ENCODE data around the gene ERAL1.
A peak's percentile ranks its signal among the peaks of the same experiment; 100 is the strongest.
"Not testable (repeated sequence)": the region's sequence is repeated elsewhere in the genome, so short reads cannot be mapped to it uniquely, and the experiment has no call there.

ERAL1 gene

GRCh38 chr17:28855336-28855679 lies 492 bp downstream of the ERAL1 start:
- DNase-seq: no peak

- DNase-seq: no peak
These were observed 1.3 kb downstream of the ERAL1 start for GRCh38 chr17:28856028-28856574.

DNA sequence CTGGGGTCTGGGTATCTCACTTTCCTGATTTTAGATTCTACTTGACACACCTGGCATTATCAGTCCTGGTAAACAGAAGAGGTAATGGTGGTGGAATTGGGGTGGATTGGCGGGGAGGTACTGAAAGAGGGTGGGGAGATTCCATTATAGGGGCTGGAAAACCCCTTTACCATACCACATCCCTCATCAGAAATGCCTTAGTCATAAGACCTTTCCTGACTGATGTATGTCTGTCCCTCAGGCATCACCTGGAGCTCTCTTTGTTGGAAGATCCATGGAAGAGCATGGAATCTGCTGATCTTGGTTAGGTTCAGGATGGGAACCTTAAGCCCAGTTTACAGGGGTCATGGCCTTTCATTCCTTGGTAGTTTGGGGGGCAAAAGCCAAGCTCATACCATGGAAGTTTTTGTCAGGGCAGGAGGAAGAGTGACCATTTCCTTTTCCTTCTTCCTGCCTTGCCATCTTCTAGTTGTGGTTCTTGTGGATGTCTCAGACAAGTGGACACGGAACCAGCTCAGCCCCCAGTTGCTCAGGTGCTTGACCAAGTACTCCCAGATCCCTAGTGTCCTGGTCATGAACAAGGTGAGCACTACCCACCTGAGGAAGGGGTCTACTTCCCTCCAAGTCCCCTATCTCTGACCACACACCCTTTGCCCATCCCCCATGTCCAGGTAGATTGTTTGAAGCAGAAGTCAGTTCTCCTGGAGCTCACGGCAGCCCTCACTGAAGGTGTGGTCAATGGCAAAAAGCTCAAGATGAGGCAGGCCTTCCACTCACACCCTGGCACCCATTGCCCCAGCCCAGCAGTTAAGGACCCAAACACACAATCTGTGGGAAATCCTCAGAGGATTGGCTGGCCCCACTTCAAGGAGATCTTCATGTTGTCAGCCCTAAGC lies 3.3 kb downstream of the ERAL1 start:
- DNase-seq: no peak

GRCh38 chr17:28858801-28859355 lies 4.1 kb downstream of the ERAL1 start:
- DNase-seq: no peak

- DNase-seq: no peak
These were observed 5.6 kb downstream of the ERAL1 start for GRCh38 chr17:28860363-28860808.

GRCh38 chr17:28861393-28862203 lies 6.8 kb downstream of the ERAL1 start:
- DNase-seq: no peak

DNA sequence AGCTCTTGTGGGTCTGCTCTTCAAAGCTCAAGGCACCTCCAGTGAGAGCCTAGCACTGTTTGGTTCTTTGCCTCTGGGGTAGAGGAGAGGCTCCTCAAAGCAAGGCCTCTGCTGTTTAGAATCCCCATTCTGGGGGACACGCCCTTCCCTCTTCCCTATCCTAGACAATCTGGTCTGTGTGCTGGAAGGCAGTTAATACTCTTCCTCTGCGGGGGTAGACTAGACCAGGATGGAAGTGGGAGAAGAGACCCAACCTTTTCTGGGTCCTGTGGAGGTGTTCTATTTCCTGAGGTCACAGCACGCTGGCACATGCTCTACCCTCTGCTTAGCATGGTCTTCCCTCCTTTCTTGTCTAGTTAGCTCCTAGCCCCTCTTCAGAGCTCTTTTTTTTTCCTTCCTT lies 7.7 kb downstream of the ERAL1 start:
- no peak for DNase-seq

- DNase-seq: no peak
These were observed 9.1 kb downstream of the ERAL1 start for GRCh38 chr17:28863953-28864352.

DNA sequence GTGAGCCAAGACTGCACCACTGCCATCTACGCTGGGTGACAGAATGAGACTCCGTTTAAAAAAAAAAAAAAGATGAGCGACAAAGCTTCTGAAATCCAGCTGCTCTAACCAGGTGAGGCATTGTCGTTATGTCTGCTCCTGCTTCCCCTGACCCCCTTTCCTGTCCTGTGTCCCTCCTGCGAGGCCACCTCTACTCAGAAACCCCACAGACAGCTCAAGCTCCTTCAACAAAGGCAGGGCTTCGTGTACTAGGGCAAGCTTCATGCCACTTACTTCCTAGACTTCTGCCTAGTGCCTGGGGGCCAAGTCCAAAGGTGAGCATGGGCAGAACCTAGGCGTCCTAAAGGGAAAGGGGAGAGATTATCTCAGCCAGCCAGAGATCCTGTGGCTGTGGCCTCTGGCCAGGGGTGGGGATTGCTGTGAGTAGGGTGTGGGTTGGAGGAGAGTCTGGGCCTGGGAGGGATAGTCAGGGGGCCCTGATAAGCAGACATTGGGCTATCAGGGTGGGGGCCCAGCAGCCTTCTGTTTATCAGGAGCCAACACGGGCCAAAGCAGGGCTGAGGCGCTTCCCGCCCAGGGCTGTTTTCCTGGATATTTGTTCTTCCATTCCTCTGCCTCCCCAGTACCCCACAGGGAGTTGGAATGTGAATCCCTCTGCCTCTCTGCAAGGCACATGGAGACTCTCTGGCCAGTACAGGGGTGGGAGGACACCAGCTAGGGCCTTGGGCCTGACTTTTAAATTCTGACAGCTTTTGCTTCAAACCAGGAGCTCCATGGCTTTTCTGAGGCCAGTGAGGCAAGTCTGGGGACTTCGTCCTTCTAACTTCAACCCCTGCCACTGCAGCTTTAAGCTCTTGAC lies 10.4 kb downstream of the ERAL1 start:
- no peak for DNase-seq

- no peak for DNase-seq
These were observed 11.3 kb downstream of the ERAL1 start for GRCh38 chr17:28865946-28866752.

DNA sequence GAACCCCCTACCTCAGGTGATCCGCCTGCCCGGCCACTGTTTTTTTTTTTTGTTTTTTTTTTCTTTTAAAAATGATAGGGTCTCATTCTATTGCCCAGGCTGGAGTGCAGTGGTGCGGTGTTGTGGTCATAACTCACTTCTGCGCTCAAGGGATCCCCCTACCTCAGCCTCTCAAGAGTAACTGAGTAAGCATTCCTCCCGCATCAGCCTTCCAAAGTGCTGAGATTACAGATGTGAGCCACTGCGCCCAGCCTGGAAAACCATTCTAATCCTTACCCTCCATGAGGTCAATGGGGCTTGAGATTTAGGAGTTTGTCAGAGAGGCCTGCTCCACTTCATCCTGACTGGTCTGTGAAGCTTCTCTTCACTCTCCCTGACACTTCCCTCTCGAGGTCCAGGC lies 12.5 kb downstream of the ERAL1 start:
- DNase-seq: no peak

DNA sequence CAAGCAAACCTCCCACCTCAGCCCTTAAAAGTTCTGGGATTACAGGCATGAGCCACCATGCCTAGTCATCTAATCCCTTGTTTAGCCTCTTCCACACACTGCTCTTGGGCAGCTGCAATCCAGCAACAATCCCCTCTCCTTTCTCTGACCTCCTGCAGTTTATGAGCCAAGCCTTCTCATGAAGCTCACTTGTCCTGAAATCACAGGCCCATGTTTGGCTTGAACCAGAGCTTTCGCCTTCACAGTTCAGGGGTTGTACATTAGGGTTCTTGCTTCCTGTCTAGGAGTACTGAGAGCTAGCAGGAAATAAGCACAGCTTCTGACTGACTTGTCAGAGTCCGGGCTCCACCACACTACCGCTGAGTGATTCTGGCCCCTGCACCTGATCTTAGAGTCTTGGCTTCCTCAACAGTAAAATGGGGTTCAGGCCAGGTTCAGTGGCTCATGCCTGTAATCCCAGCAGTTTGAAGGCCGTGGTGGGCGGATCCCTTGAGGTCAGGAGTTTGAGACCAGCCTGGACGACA lies 16.3 kb downstream of the ERAL1 start:
- DNase-seq: peak; percentile 29

DNA sequence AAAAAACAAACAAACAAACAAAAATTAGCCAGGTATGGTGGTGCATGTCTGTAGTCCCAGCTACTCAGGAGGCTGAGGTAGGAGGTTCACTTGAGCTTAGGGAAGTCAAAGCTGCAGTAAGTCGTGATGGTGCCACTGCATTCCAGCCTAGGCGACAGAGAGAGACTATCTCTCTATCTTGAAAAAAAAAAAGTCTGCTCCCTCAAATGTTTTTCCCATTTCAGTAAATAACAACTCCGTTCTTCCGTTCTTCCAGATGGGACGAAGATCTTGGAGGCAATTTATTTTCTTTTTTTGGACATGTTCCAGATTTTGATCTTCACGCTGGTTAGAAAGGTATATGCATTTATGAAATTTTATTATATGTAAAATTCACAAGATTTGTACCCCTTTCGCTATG lies 19.0 kb downstream of the ERAL1 start:
- no peak for DNase-seq

DNA sequence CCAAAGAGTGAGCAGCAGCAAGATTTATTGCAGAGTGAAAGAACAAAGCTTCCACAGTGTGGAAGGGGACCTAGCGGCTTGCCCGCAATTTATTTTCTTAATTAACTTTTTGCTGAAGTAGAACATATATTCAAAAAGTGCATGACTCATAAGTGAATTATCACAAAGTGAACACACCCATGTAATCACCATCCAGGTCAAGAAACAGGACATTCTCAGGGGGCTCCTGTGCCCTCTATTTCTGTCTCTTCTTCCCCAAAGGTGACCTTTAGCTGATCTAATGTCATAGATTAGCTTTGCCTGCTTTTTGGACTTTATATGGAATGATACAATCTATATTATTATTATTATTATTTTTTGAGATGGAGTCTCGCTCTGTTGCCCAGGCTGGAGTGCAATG lies 19.9 kb downstream of the ERAL1 start:
- no peak for DNase-seq

DNA sequence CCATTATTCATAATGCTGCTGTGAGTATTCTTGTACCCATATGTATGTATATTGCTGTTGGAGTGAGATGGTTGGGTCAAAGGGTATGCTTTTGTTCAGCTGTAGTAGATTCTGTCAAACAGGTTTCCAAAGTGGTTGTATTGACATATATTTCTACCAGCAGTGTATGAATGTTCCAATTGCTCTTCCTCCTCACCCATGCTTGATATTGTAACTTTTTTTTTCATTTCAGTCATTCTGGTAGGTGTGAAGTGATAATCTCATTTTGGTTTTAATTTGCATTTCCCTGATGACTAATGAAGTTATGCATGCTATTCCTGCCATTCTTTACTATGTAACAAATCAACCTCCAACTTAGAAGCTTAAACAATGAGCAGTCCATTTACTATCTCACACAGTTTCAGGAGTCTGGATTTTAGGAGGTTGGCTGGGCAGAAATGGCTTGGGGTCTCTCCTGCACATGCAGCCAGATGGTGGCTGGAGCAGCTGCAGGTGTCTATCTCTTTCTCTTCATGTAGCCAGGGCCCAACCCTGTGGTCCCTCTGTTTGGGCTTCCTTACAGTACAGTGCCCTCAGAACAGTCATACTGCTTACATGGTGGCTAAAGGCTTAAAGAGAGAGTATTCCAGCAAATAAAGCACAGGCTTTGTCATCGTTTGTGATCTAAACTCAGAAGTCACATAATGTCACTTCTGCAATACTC lies 21.2 kb downstream of the ERAL1 start:
- DNase-seq: no peak

DNA sequence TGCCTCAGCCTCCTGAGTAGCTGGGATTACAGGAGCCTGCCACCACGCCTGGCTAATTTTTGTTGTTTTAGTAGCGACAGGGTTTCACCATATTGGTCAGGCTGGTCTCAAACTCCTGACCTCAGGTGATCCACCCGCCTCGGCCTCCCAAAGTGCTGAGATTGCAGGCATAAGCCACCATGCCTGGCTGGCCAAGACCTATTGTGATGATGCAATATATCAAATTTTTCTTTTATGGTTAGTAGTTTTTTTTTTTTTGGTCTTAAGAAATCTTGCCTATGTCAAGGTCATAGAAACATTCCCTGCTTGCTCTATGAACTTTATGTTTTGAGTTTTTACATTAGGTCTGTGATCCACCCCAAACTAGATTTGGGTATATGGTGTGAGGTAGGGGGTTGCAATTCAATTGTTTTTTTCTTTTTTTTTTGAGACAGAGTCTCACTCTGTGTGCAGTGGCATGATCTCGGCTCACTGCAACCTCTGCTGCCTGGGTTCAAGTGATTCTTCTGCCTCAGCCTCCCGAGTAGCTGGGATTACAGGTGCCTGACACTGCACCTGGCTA lies 22.4 kb downstream of the ERAL1 start:
- DNase-seq: not testable (repeated sequence)

- no peak for DNase-seq
These were observed 23.5 kb downstream of the ERAL1 start for GRCh38 chr17:28878158-28878910.

DNA sequence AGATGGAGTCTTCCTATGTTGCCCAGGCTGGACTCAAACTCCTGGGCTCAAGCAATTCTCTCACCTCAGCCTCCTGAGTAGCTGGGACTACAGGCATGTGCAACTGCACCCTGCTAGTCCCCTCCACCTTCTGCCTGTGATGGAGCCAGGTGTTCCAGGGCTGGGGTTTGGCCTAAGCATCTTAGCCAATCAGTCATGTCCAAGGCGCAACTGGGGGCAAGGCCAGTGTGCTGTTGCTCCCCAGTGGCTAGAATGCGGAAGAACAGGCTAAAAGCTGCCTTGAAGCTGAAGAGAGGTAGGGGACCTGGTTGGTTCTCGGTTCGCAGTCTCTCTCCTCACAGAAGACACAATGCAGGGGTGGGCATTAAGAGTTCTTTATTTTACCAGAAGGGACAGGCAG lies 24.2 kb downstream of the ERAL1 start:
- DNase-seq: no peak

DNA sequence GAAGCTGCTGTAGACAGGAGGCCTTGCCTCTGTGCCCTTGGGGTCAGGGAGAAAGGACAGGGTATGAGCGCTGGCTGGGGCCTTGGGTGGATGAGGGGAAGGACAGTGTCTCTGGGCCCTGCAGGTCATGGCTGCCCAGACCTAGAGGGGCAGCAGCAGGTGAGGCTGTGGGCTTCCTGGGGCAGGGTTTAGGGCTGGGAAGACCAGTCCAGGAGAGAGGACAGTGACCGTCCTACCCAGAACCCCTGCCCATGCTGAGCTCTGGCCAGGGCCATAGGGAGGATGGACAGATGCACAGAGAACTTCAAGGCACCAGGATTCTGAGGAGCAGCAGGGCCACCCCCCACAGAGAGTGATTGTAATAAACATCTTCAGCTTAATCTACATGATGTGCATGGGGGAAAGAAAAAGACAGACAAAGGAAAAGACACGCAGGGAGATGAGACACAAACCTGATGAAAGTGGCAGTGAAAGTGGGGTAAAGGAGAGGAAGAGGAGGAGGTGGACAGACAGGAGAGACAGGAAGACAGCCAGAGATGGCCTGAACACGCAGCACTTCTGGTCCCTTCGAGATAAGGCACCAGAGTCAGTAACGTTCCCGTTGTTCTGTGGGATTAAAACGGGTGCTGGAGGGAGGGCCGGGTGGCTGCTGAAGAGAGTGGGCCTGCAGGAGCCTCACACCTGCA lies 25.2 kb downstream of the ERAL1 start:
- DNase-seq: no peak
